Endothelial cell of umbilical vein (primary cell): ENCODE data around the gene LGI2. TPM values are rescaled to one million over a fixed set of nuclear protein-coding genes. Genes with fewer than 3 reads are reported as not detected.

Source experiments
- BruUV-seq: library from RNA; stranded (reverse); fragments of 400-500 nt; replicated peaks from 2 replicates; lab custom pipeline; 2021; lab: Mats Ljungman, UMichigan
- CTCF ChIA-PET: fragments of 300-600, 350-600 bp; sonication (Branson Sonifier 250); formaldehyde crosslinking; loops from one replicate; lab custom pipeline; 2021; ENCODE audit warnings: antibody characterized with exemption, inconsistent platforms; lab: Charles Lee
- POLR2A ChIA-PET: fragments of 300-600, 350-600 bp; sonication (Branson Sonifier 250); formaldehyde crosslinking; loops from one replicate; lab custom pipeline; 2021; ENCODE audit warnings: antibody characterized with exemption, inconsistent platforms; lab: Charles Lee
- DNase-seq: peaks from one replicate; pipeline ENCODE4 v3.0.0-alpha.2; 2011; ENCODE audit warnings: low read depth, low spot score
- FAIRE-seq: peaks from 2 replicates; lab custom pipeline; 2011; peaks lifted over from hg19 to GRCh38; lab: Jason Lieb, UNC
- H2AFZ ChIP-seq: 2 replicates; pipeline ENCODE4 v1.6.0; 2012; ENCODE audit warnings: low read depth, low read length, control low read depth, inconsistent platforms
- H3K27ac ChIP-seq: 2 replicates; pipeline ENCODE4 v1.5.1; 2011; ENCODE audit warnings: low read depth, mild to moderate bottlenecking, control low read depth, low read length, moderate library complexity; ENCODE audit not compliant: insufficient read depth
- H3K27me3 ChIP-seq, 2 experiments: 2 replicates each; pipeline versions ENCODE4 v1.6.0 to v1.6.1; 2011; ENCODE audit warnings: low read length in 2 of 2, mixed read lengths in 1 of 2; ENCODE audit not compliant: control insufficient read depth in 2 of 2, insufficient read depth in 2 of 2
- H3K36me3 ChIP-seq, 2 experiments: 2 replicates in 1 of 2; 3 replicates in 1 of 2; pipeline ENCODE4 v1.5.1; 2011; ENCODE audit warnings: low read length in 2 of 2, mild to moderate bottlenecking in 1 of 2, moderate library complexity in 1 of 2; ENCODE audit not compliant: control insufficient read depth in 2 of 2, insufficient read depth in 2 of 2; ENCODE audit errors: extremely low read depth in 1 of 2
- H3K4me1 ChIP-seq: 3 replicates; pipeline ENCODE4 v1.5.1; 2011; ENCODE audit warnings: mild to moderate bottlenecking, low read length; ENCODE audit not compliant: control insufficient read depth, insufficient read depth; ENCODE audit errors: extremely low read depth
- H3K4me2 ChIP-seq: 2 replicates; pipeline ENCODE4 v1.6.1; 2011; ENCODE audit warnings: low read length, control low read depth, mixed read lengths; ENCODE audit not compliant: insufficient read depth
- H3K4me3 ChIP-seq, 3 experiments: fragments of 200-600 bp in 1 of 3; sonication (generic), shearing (Covaris generic) in 1 of 3; replicated peaks in 1 of 3; 2 replicates each; pipeline ENCODE4 v1.5.1; 2011 to 2016; ENCODE audit warnings: control low read depth in 3 of 3, low read length in 3 of 3, mild to moderate bottlenecking in 2 of 3, inconsistent platforms in 1 of 3, low read depth in 1 of 3, moderate library complexity in 1 of 3; ENCODE audit not compliant: insufficient read depth in 1 of 3
- H3K79me2 ChIP-seq: 2 replicates; pipeline ENCODE4 v1.6.0; 2012; ENCODE audit warnings: low read length, inconsistent platforms; ENCODE audit not compliant: control insufficient read depth, insufficient read depth
- H3K9ac ChIP-seq: replicated peaks from 2 replicates; pipeline ENCODE3; 2011; ENCODE audit warnings: low read length, control low read depth; ENCODE audit not compliant: insufficient read depth; ENCODE audit errors: extremely low read depth
- H3K9me1 ChIP-seq: replicated peaks from 3 replicates; pipeline ENCODE4 v1.6.0; 2011; ENCODE audit warnings: mild to moderate bottlenecking, low read length; ENCODE audit not compliant: control insufficient read depth, insufficient read depth; ENCODE audit errors: extremely low read depth
- H3K9me3 ChIP-seq: replicated peaks from 2 replicates; pipeline ENCODE4 v1.5.1; 2012; ENCODE audit warnings: low read length, inconsistent platforms; ENCODE audit not compliant: control insufficient read depth, insufficient read depth
- H4K20me1 ChIP-seq: replicated peaks from 2 replicates; pipeline ENCODE3; 2011; ENCODE audit warnings: mild to moderate bottlenecking, low read length; ENCODE audit not compliant: control insufficient read depth, insufficient read depth; ENCODE audit errors: extremely low read depth
- CTCF ChIP-seq, 2 donors: IDR thresholded peaks; 1 replicate in 1 of 2; 2 replicates in 1 of 2; pipeline ENCODE4 v1.5.1; 2011; ENCODE audit warnings: low read length in 2 of 2, mild to moderate bottlenecking in 2 of 2, moderate library complexity in 2 of 2, control low read depth in 1 of 2, inconsistent platforms in 1 of 2, low read depth in 1 of 2; ENCODE audit not compliant: insufficient read depth in 1 of 2; ENCODE audit errors: extremely low read depth in 1 of 2
- EZH2 ChIP-seq: IDR thresholded peaks from 2 replicates; pipeline ENCODE4 v1.6.1; 2012; ENCODE audit warnings: borderline replicate concordance, low read depth, mild to moderate bottlenecking, moderate library complexity, low read length, inconsistent platforms; ENCODE audit not compliant: severe bottlenecking
- FOS ChIP-seq: IDR thresholded peaks from 2 replicates; pipeline ENCODE4 v1.6.1; 2011; ENCODE audit warnings: mild to moderate bottlenecking, low read length, moderate library complexity, borderline replicate concordance; ENCODE audit not compliant: insufficient read depth
- GATA2 ChIP-seq: IDR thresholded peaks from 2 replicates; pipeline ENCODE4 v1.7.0; 2011; ENCODE audit warnings: low read depth, mild to moderate bottlenecking, moderate library complexity, mixed read lengths, low read length; ENCODE audit not compliant: insufficient read length, insufficient read depth
- JUN ChIP-seq: IDR thresholded peaks from 2 replicates; pipeline ENCODE4 v1.6.1; 2011; ENCODE audit warnings: borderline replicate concordance, low read depth; ENCODE audit not compliant: insufficient read length, insufficient read depth
- MAX ChIP-seq: IDR thresholded peaks from 2 replicates; pipeline ENCODE4 v1.6.1; 2011; ENCODE audit not compliant: insufficient read depth, insufficient read length
- MYC ChIP-seq: IDR thresholded peaks from one replicate; pipeline ENCODE4 v1.6.1; 2011; ENCODE audit warnings: mild to moderate bottlenecking, low read depth, low read length
- POLR2A ChIP-seq: IDR thresholded peaks from 2 replicates; pipeline ENCODE4 v1.6.1; 2012; ENCODE audit warnings: low read depth, mild to moderate bottlenecking, control low read depth, low read length
- POLR2AphosphoS5 ChIP-seq: IDR thresholded peaks from 2 replicates; pipeline ENCODE4 v1.6.1; 2012; ENCODE audit warnings: low read depth, mild to moderate bottlenecking, control low read depth, low read length, moderate library complexity; ENCODE audit not compliant: insufficient read depth
- dilution Hi-C: fragments of 300-500 bp; cut with MboI; formaldehyde crosslinking; loops from one replicate; pipeline ENCODE4 v1.15.0; 2019; ENCODE audit warnings: low sequenced_read_pairs; ENCODE audit not compliant: extremely low pct_ligation_motif_present
- intact Hi-C: fragments of 100-400 bp; cut with micrococcal nuclease; formaldehyde crosslinking; loops from one replicate; pipeline ENCODE4 v1.10.0; 2022
- polyA plus RNA-seq, 4 experiments: library from polyadenylated mRNA; depleted of rRNA in 3 of 4; stranded (reverse) in 3 of 4; unstranded in 1 of 4; fragments of >200 nt; gene quantifications; 2 replicates each; pipeline versions ENCODE4 v1.2.1 to v1.2.3, GENCODE V29; 2011 to 2012; ENCODE audit warnings: missing spikeins in 1 of 4
- total RNA-seq: library from RNA; stranded (reverse); gene quantifications from 2 replicates; pipeline ENCODE4 v1.2.3, GENCODE V29; 2021

Gene LGI2
- total and polyA plus RNA-seq, 2 donors (not counting 3 experiments of a cell fraction or from before 2014, with no cell fraction given): not detected

GRCh38 chr4:25076625-25077398, 46.1 kb upstream of the LGI2 start:
- no peaks in the 10 kb centered on the region for H3K9me1 ChIP-seq
- no peak overlapping the region for H2AFZ ChIP-seq
- no peak overlapping the region for H3K4me3 ChIP-seq
- no peaks in the 10 kb centered on the region for H3K27me3 ChIP-seq
- no peak overlapping the region for H3K27ac ChIP-seq
- H3K79me2 ChIP-seq: no peaks in the 10 kb centered on the region
- DNase-seq (no peak), FAIRE-seq (no peak)
- no peaks in the 10 kb centered on the region for H3K36me3 ChIP-seq
- no peak for TF ChIP-seq CTCF (IDR thresholded peaks at IDR 0.05; ENCODE audit: extremely low read depth in 1 of 2, insufficient read depth in 1 of 2, low read depth in 1 of 2, low read length in 2 of 2)
- no peak for TF ChIP-seq MYC
- no peak for TF ChIP-seq JUN
- no peak for TF ChIP-seq FOS
- TF ChIP-seq POLR2A: no peak
- TF ChIP-seq EZH2: no peak
- no peak for TF ChIP-seq MAX
- no peak for TF ChIP-seq GATA2
- no peak for TF ChIP-seq POLR2AphosphoS5
- H4K20me1 ChIP-seq: no peaks in the 10 kb centered on the region
- no peaks in the 10 kb centered on the region for H3K9me3 ChIP-seq
- POLR2A ChIA-PET: no interaction called here
- H3K4me2 ChIP-seq: no peak overlapping the region
- BruUV-seq: no TSS peak
- no peaks in the 10 kb centered on the region for H3K4me1 ChIP-seq
- dilution Hi-C loops (no loop called here), intact Hi-C loops (no loop called here)
- no peak overlapping the region for H3K9ac ChIP-seq
- CTCF ChIA-PET: interaction anchor here (1.1 kb wide), 1 partner anchor 32 kb away, joined by 3 read pairs; no protein-coding TSS in a partner anchor
